Progenitor cell of endocrine pancreas (in vitro differentiated cells): ENCODE results near the gene CRTC3. TPM values are rescaled to one million over a fixed set of nuclear protein-coding genes. Genes with fewer than 3 reads are reported as not detected.

Experiments used
- DNase-seq: peaks from one replicate; pipeline ENCODE4 v3.0.0; 2021; ENCODE audit warnings: low spot score; ENCODE audit not compliant: unreplicated experiment
- H3K27ac Mint-ChIP-seq: 2 replicates; pipeline ENCODE4 v1.8.0; 2021; ENCODE audit warnings: mild to moderate bottlenecking, moderate library complexity, mixed read lengths
- H3K27me3 Mint-ChIP-seq: 2 replicates; pipeline ENCODE4 v1.8.0; 2021; ENCODE audit warnings: mixed read lengths
- H3K36me3 Mint-ChIP-seq: 2 replicates; pipeline ENCODE4 v1.8.0; 2022; ENCODE audit warnings: mixed read lengths; ENCODE audit not compliant: insufficient read depth
- H3K4me1 Mint-ChIP-seq: 2 replicates; pipeline ENCODE4 v1.8.0; 2021; ENCODE audit warnings: low read depth, mixed read lengths
- H3K4me3 Mint-ChIP-seq: 2 replicates; pipeline ENCODE4 v1.8.0; 2021; ENCODE audit warnings: low read depth, mild to moderate bottlenecking, moderate library complexity, mixed read lengths
- H3K9me3 Mint-ChIP-seq: 2 replicates; pipeline ENCODE4 v1.8.0; 2021; ENCODE audit warnings: low read depth, mixed read lengths
- total RNA-seq: library from RNA; stranded (reverse); gene quantifications from 2 replicates; pipeline ENCODE4 v1.2.1, GENCODE V29; 2021
- TF ChIP-seq, protein P1 (sequence below): fragments of 200-600 bp; sonication (generic); IDR thresholded peaks from one replicate; pipeline ENCODE4 v1.5.0; 2021; ENCODE audit warnings: antibody characterized with exemption, mild to moderate bottlenecking; ENCODE audit not compliant: unreplicated experiment

Gene CRTC3
- total RNA-seq, 1 donor from 2014 or later: 34.6 TPM

DNA sequence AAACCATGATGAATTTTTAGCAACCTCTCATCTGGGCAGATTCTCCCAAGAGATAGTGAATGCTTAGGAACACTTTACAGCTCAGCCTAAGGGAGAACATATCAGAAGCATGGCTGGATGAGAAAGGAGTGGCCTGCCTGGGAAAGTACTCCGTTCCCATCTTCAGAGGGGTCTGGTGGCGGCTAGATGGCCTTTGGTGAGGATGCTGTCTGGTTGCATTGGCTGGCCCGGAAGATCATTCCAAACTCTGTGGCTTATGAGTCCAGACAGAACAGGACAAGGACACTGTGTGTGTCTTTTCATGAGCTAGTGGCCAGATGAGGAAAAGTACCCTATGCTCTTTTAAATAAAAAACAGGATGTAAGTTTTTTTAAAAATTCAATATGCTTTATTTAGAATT, 51.2 kb downstream of the CRTC3 start:
- TF ChIP-seq, protein P1, sequence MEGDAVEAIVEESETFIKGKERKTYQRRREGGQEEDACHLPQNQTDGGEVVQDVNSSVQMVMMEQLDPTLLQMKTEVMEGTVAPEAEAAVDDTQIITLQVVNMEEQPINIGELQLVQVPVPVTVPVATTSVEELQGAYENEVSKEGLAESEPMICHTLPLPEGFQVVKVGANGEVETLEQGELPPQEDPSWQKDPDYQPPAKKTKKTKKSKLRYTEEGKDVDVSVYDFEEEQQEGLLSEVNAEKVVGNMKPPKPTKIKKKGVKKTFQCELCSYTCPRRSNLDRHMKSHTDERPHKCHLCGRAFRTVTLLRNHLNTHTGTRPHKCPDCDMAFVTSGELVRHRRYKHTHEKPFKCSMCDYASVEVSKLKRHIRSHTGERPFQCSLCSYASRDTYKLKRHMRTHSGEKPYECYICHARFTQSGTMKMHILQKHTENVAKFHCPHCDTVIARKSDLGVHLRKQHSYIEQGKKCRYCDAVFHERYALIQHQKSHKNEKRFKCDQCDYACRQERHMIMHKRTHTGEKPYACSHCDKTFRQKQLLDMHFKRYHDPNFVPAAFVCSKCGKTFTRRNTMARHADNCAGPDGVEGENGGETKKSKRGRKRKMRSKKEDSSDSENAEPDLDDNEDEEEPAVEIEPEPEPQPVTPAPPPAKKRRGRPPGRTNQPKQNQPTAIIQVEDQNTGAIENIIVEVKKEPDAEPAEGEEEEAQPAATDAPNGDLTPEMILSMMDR: no peak
- H3K9me3 Mint-ChIP-seq: no peaks in the 10 kb centered on the region
- no peak overlapping the region for H3K4me3 Mint-ChIP-seq
- DNase-seq: no peak
- H3K4me1 Mint-ChIP-seq: peaks cover 2% of the 10 kb centered on the region
- H3K27ac Mint-ChIP-seq: no peak overlapping the region
- H3K36me3 Mint-ChIP-seq: no peaks in the 10 kb centered on the region
- H3K27me3 Mint-ChIP-seq: no peaks in the 10 kb centered on the region

GRCh38 chr15:90581771-90582352, 52.1 kb downstream of the CRTC3 start:
- Mint-ChIP-seq H3K27ac (no peak overlapping the region), H3K27me3 (no peaks in the 10 kb centered on the region), H3K36me3 (no peaks in the 10 kb centered on the region), H3K4me1 (peaks cover 5% of the 10 kb centered on the region), H3K9me3 (no peaks in the 10 kb centered on the region), H3K4me3 (no peak overlapping the region)
- no peak for DNase-seq
- TF ChIP-seq, protein P1: no peak

GRCh38 chr15:90582553-90582952, 52.8 kb downstream of the CRTC3 start:
- no peaks in the 10 kb centered on the region for H3K27me3 Mint-ChIP-seq
- H3K4me3 Mint-ChIP-seq: no peak overlapping the region

GRCh38 chr15:90583471-90584252, 53.9 kb downstream of the CRTC3 start:
- H3K9me3 Mint-ChIP-seq: no peaks in the 10 kb centered on the region
- H3K4me3 Mint-ChIP-seq: no peak overlapping the region
- H3K27me3 Mint-ChIP-seq: no peaks in the 10 kb centered on the region
- H3K36me3 Mint-ChIP-seq: no peaks in the 10 kb centered on the region
- DNase-seq: no peak
- peaks cover 6% of the 10 kb centered on the region for H3K4me1 Mint-ChIP-seq
- TF ChIP-seq, protein P1: no peak
- H3K27ac Mint-ChIP-seq: no peak overlapping the region

More at GRCh38 chr15:90582553-90582952, 52.8 kb downstream of the CRTC3 start:
- no peak for DNase-seq
- Mint-ChIP-seq H3K9me3 (no peaks in the 10 kb centered on the region), H3K4me1 (peaks cover 6% of the 10 kb centered on the region), H3K36me3 (no peaks in the 10 kb centered on the region), H3K27ac (no peak overlapping the region)
- TF ChIP-seq, protein P1: no peak

- H3K4me3 Mint-ChIP-seq: no peak overlapping the region
- no peaks in the 10 kb centered on the region for H3K9me3 Mint-ChIP-seq
- H3K36me3 Mint-ChIP-seq: no peaks in the 10 kb centered on the region
- no peaks in the 10 kb centered on the region for H3K27me3 Mint-ChIP-seq
- TF ChIP-seq, protein P1: no peak
- H3K4me1 Mint-ChIP-seq: peaks cover 6% of the 10 kb centered on the region
- no peak for DNase-seq
- no peak overlapping the region for H3K27ac Mint-ChIP-seq
These were observed 55.1 kb downstream of the CRTC3 start for GRCh38 chr15:90584841-90585240.
